ENCODE results near the gene NEDD9.

Gene NEDD9

DNA sequence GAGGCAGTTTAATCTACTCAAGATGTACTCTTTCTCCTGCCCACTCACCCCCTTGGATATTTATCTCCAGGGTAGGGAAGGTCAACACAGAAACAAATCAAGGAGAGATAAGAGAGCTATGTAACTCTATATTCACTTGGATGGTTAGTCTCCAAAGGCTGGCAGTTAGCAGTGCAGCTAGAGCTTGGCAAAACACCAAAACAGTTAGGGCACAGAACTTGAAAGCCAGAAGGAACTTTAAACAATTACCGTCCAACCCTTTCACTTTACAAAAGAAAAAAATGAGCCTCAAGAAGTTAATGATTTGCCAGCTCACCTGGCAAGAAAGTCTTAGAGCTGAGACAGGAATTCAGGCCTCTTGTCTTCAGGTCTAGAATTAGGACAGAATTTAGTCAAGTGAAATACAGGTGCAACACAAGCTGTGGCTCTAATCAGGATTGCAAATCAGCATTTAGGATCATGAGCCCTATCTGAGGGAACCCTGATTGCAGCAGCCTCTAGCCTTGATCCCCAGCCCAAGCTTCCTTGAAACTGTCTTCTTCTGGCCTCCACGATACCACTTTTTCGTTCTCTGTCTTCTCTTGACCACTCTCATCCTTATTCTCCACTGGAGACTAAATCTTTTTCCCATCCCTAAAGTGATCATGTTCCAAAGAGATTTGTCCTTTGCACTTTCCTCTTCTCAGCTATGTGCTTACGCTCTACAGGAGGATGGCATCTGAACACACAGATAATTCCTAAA lies 14.9 kb downstream of the NEDD9 start:
- DNase-seq (ENCODE audit: low spot score): no peak

DNA sequence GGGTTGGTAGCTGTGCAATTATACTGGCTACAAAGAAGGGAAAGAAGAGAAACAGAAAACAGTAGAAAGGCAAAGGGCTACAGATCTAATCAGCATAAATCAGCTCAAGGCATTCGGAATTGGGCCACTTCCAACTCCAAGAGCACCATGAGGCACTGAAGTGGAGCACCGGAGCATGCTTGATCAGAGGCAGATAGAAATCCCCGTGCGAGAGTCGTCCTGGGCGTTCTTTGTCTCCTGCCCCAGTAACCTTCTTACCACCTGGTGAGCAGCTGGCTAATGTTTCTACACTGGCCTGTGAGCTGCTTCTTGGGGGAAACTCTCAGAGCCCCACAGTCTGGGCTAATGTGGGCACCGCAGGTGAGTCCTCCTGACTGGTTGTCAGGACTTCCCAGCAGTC lies 16.7 kb downstream of the NEDD9 start:
- DNase-seq (ENCODE audit: low spot score): no peak

DNA sequence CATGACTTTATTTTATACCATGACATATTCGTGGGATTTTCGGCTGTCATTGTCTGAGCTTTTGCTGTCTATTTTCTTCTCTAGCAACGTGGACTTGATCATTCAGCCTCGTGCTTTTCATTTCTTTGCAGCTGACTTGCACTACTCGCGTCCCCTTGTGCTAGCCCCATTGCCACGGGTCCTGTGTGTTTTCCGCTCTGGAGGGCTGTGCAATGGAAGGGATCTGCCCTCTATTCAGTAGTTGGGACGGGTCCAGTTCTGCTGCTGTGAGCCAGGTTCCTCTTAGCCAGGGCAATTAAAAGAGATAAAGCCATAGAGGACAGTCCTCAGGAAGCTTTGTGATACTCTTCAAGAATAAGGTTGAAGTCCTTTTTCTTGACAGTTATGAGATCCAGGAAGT lies 17.6 kb downstream of the NEDD9 start:
- no peak for DNase-seq (ENCODE audit: low spot score)

DNA sequence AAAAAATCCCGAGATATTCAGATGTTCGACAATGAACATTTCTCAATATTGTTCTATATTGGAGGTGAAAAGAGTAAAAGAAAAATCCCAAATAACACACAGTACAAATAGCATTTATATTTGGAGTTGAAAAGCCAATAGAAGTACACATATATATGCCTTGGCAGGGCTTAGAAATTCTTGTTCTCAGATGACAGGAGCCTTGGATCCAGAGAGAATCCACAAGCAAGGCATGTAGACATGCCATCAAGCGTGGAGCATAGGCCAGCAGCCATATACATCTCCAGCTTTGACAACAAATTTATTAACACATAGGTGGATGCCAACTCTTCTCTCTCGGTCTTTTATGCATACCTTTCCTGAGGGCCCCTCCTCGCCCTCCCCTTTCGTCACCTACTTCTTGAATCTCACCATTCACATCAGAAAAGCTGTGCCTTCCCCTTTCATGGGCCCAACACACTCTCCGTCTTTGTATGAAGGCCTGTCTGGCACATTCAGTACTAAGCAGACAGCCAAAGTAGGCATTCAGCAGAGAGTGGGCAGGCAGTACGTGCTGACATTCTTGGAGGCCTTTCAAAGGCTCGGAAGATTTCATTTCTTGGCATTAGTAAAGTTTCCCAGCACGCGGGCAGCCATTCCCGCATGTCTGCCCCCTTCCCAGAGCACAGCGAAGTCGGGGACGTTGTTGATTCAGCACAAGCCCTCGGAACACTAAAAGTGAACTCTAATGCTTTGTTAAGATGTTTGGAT lies 18.2 kb downstream of the NEDD9 start:
- no peak for DNase-seq (ENCODE audit: low spot score)

DNA sequence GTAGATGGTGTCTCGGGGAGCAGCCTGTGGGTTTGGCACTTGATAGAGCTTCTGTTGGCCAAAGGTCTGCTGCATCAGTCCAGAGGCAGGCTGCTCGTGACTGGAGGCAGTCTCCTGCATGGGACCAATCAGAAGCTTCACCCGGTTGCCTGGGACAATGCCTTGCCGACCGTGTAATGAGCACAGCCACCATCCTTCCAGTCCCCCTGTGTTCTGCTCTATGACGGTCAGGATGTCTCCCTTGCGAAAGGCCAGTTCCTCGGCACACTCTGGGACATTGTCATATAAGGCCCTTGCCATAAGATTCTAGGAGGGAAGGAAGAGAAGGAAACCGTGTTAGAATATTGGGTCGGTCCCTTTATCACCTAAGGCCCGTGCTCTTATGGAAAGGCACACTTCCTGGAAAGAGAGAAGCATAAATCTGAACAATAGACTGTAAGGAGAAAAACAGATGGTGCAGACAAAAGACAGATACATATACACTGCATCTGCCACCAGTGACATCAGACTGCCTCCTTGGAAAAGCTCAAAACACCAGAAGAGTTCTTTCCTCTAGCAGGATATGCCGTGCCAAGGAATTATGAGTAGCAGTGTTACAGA lies 18.9 kb downstream of the NEDD9 start:
- DNase-seq (ENCODE audit: low spot score): no peak

DNA sequence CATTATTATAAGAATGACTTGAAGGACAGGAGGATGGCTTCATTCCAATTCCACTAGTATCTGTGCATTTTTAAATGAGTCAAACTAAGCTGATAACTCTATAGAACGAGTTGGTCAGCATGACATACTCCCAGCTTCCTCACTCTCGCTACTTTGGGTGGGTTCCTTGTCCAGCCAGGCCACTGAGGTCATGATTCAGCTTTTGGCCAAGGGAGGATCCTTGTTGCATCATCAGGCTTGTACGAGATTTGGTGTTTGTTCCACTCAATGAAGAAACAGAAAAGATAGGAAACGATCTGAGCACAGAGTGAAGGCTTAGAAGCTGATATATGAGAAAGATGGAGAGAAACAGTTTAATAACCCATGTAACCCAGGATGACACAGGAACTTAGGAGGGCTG lies 19.8 kb downstream of the NEDD9 start:
- peak; percentile 64 for DNase-seq (ENCODE audit: low spot score)

DNA sequence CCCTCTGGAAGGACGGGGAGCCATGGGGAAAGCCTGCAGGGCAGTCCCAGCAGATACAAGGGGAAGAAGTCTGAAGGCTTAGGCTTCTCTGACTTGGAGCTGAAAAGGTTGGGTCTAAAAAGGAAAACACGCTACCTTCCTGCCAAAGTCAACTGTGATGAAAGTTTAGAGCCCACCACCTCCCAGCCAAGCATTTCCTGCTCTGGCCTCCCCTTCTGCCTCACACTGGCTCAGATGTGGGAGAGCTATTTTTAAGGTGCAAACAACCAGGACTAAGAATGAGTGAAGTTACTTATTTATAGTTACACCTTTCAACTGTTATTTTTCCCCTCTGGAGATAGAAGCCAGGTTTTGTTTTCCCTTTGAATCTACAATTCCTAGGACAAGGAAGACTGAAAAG lies 21.2 kb downstream of the NEDD9 start:
- DNase-seq (ENCODE audit: low spot score): no peak

DNA sequence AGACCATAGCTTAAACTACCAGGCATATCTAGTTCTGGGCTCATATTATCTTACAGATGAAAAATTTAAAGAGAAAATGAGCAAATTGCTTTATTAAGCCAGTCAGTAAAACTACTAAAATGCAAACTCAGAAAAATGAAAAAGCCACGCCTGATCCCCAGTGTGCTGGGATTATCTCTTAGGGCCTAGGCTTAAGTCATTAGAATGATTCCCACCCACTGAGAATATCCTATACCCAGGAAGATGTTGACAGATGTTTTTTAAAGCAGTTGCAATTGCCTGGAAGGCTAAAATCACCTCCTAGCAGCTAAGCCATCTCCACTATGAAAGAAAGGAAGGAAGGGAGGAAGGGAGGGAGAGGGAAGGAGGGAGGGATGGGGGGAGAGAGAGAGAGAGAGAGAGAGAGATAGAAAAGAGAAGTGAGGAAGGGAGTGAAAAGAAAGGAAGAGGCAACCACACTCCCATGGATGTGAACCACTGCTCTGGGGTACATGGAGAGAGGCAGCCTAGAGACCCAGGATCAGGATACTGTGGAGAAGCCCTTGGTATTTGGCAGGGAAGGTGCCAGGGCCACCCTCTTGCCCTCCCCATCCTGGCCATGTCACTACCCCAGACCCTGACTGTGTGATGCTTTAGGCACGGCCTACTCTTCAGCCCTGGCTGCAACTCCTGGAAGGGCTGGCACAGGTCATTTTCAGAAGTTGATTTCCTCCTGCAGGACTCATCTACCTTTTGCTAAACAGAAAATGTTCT lies 21.9 kb downstream of the NEDD9 start:
- DNase-seq (ENCODE audit: low spot score): no peak

DNA sequence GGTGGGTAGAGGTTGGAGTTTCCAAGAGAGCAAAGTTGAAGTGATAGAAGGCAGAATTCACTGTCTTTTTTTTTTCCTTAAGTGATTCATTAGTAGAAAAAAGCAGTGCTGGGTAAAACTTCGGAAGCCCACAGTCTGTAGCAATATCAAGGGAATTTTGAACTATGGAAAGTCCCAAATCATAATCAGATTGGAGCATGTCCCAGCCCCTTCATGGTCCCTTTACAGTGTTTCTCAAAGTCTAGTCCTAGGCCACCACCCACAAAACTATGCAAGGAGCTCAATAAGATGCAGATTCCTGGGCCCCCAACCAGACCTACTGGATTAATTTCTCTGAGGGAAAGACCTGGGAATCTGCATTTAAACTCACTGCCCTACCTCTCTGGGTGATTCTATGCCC lies 22.6 kb downstream of the NEDD9 start:
- no peak for DNase-seq (ENCODE audit: low spot score)

DNA sequence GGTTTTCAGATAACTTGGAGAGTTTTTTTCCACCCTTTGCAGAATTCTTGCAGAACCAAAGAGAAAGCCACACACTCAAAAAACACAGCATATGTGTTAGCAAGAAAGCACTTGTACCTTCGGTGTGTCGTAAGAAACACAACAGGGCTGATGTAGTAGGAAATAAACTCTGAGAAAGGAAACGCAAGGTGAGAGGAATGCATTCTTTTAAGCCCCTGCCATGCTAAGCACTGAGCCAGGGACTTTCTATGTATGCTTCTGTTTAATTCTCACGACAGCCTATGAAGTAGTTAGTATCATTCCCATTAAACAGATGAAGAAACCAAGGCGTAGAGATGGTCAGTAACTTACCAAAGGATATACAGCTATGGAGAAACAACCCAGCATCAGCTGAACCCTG lies 23.1 kb downstream of the NEDD9 start:
- no peak for DNase-seq (ENCODE audit: low spot score)

DNA sequence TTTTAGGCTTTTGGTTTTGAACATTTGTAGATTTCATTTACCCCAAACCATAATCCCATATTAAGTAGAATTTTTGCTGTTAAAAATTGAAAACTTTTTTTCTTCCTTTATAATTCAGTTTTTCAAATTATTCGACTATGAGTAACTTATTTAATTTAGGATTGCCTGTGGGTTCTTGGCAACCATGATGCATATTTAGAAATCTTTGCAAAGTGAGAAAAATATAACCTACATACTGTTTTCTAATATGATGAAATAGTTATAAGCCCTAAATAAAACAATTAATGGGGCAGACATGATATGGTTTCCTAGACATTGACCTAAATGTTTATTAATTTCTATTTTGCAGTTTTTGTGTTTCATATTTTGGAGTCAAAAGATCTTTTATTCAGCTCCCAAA lies 23.6 kb downstream of the NEDD9 start:
- DNase-seq (ENCODE audit: low spot score): no peak

DNA sequence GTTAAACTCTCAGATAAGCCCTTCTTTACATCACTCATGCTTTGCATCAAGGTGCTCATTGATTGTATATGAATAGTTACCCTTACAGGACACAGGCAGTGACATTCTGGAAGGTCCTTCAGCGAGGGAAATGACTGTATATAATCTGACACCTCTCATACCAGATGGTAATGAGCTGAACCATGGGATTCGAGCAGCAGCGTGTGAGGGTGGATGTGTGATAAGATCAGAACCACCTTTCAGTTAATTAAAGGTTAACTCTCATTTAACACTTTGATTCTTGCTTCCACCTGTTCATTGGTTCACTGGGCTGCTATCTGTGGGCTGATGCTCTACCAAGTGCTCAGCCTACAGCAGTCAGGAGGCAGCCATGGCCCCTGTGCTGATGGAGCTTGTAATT lies 24.2 kb downstream of the NEDD9 start:
- no peak for DNase-seq (ENCODE audit: low spot score)

DNA sequence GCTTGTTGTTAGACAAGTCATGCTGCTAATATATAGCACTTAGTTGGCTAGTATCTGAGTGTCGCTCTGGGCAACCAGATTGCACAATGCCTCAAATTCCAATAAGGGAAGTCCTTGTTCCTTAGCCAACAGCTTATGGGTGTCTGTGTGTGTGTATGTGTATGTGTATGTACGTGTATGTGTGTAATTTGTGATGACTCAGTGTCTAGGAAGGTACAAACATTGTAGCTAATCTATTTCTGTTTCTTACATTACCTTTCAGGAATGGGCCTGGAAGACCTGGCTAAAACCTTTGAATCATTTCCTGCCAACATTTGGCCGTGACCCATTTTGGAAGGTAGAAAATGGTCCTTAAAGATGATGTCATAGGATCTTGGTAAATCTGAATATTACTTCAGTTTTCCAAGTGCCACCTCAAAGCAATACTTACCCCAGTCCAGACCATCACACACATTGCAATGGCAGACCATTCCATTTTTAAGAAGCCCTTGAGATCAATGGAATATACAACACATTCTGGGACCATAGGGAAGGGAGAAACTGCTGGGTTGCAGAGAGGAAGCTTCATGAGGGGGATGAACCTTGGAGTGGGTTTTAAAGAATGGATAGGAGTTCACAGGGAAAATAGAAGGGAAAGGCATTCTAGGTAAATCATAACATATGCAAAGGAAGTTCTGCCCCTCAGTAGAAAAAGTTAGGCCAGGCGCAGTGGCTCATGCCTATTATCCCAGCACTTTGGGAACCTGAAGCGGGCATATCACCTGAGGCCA lies 25.1 kb downstream of the NEDD9 start:
- peak; percentile 98 for DNase-seq (ENCODE audit: low spot score)

DNA sequence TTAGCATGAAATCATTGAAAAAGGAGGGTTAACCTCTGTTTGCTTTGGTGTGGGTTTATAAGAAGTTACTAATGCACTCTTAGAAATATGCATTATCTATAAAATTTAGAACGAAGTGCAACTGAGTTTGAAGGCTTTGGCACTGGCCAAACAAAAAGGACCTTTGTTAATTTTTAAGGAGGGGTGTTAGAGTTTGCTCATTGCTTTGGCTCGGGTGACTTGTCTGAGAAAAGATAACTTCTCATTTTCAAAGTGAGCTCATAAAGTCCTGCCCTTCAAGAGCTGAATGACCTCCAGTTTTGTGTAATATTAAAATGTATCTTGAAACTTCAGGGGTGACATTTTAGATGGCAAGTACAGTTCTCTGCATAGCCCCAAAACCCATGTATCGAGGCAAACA lies 25.9 kb downstream of the NEDD9 start:
- no peak for DNase-seq (ENCODE audit: low spot score)

DNA sequence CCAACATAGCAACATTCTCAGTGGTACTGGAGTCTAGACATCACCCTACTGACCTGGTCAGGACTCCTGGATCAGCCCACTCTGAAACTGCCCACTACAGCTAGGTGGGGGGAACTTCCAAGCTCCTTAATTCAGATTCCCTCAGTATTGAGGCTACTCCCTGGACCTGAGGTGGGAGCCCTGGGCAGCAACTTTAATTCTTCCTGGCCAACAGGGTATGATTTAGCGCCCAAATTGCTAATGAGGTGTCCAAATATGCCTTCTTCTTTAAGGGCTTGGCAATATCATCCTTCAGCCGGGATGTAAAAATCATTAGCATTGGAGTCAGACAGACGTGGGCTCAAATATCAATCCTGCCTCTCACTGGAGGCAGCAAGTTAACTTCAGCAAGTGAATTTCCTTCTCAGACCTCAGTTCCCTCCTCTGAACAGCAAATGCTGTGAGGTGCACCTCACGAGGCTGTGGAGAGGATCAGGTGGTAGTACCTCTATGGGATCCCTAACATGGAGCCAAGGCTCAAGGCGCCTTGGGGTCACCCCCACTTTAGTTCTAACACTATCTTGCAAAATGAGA lies 27.6 kb downstream of the NEDD9 start:
- no peak for DNase-seq (ENCODE audit: low spot score)

DNA sequence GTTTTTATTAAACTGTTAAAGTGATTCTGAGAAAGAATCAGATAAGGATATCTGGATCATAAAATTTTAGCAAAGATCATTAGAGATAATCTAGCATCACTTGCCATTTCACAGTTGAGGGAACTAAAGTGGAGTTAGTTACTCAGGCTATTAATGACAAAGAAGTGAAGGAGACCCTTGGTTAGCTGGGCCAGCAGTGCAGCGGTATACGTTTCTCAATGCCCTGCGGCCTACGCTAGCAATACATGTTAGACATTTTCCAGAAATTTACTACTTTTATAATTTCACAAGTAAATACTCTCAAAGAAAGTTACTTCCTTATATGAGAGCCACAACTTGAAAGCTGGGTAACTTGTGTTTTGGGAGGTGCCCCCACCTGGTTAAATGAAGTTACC lies 28.5 kb downstream of the NEDD9 start:
- no peak for DNase-seq (ENCODE audit: low spot score)

DNA sequence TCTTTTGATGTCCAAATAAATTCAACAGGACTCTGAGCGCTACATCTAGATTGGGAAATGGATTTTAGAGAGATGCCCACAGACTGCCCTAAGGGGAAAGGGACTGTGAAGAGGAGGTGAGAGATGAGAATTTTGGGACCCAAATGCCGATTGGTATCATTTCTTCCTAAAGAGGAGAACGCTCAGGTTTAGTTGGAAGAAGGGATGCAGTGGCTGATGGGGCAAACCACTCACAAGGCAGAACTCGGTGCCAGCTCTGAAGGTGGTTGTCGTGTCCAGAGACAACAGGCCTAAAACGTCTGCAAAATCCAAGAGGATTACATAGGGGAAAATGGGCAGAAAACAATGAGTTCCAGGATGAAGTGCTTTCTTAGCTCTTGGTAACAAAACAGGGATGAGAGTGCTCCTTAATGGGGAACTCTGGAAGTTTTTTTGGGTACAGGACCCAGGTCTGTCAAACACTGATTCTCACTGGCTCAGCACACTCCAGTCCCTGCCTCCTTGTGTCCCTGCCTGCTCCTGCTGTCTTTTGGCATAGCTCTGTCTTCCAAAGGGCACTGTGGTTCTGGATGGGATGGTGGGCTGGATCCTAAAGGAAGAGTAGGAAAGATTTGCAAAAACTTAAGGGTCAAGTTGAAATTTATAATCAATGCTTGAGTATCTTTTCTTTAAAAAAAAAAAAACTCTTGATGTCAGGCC lies 29.0 kb downstream of the NEDD9 start:
- no peak for DNase-seq (ENCODE audit: low spot score)

DNA sequence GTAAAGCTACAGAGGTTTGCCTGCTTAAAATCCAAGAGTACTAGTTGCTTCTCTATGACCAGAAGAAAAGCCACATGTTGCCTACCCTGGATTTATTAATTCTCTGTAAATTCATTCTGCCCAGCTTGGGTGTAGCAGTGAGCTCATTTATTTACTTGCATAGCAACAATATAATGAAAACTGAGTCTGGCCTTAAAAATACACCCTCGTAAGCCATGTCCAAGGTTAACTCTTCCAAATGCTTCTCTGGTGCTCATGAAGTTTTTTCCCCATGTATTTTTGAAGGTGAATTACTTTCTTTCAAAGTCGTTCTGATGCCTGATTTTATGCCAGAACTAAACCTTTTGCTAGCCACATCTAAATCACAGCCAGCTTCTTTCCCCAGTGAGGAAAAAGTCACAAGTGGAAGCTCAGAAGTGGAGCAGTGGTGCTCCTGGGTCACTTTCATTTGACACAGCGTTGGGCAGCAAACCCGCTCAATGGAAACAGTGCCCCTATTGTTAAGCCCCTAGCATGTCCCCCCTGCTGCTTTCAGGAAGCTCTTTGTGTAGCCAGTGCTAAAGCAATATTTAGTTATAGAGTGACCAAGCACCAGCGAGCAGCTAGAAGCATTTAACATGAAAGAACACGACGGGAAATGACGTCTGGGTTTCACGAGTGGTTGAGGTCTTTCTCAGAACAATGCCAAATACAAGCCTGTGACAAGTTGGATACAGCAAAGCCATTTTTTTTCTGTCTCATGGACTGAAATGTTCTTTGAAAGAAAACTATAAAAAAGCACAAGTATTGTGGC lies 29.8 kb downstream of the NEDD9 start:
- DNase-seq (ENCODE audit: low spot score): no peak

DNA sequence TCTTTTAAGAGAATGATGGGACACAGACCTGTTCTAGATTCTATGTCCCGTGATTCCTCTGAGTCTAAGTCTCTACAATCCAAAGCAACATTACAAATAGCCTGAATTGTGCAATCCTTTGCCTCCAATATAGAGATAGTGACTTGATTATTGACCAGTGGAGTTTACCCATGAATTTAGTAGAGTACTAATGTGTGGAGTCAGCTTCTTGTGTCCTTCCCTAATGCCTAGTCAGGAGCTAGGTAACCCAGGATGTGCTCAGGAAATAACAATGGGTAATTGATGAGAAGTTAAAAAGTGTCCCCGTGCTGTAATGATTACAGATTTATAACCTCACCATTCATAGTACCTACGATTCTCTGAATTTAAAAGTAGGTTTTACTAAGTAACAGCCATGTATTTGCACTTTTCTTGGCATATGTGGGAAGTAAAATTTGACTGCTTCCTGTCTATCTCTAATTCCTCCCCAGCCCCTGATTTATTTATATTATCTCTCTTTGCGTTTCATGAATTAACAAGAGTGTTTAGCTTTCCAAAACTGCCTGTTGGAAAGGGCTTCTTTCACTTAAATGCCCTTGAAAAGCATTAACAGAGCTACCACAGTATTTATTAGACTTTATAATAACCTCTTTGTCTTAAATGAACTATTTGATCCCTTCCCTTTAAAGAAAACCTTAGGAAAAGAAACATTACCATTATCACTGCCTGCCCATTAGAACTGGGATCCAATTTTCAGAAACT lies 30.5 kb downstream of the NEDD9 start:
- no peak for DNase-seq (ENCODE audit: low spot score)

Data from kidney capillary endothelial cell (primary cell).